ENCODE data around the gene ARHGAP25. TPM values are rescaled to one million over a fixed set of nuclear protein-coding genes. Genes with fewer than 3 reads are reported as not detected.

The ARHGAP25 gene
- total and polyA plus RNA-seq, 11 donors = 2.6 to 27.9 (median 4.8) TPM

GRCh38 chr2:68857202-68857845 is 122.7 kb downstream of the ARHGAP25 start:
- Histone ChIP-seq H3K9me3 (no peaks in the 10 kb centered on the region), H3K27me3 (peaks cover 0 to 46% (median 12%) of the 10 kb centered on the region in 9 donors), H3K36me3 (no peaks in the 10 kb centered on the region), H3K4me1 (peaks cover 0 to 22% (median 0%) of the 10 kb centered on the region in 12 donors), H3K27ac (peak overlapping the region in 1 of 12 donors; percentile 76), H3K4me3 (no peak overlapping the region)
- ATAC-seq = no peak
- TF ChIP-seq CTCF (IDR thresholded peaks at IDR 0.05) (no peak), POLR2A (IDR thresholded peaks at IDR 0.05) (no peak)
- intact Hi-C loops (cut with DNase I) = no loop called here
- WGBS, 4 donors = 79 to 84% (median 80%) methylated on average over 3 of the region's 3 CpGs
- DNase-seq = no peak

GRCh38 chr2:68857855-68858456 is 123.3 kb downstream of the ARHGAP25 start:
- no peak for DNase-seq
- peaks cover 0 to 51% (median 12%) of the 10 kb centered on the region in 9 donors for H3K27me3 ChIP-seq
- no peak overlapping the region for H3K4me3 ChIP-seq
- no peaks in the 10 kb centered on the region for H3K36me3 ChIP-seq
- intact Hi-C loops (cut with DNase I) = no loop called here
- 83 to 90% (median 89%) methylated on average over 4 of the region's 4 CpGs for WGBS, 4 donors
- no peak for ATAC-seq
- no peak for TF ChIP-seq POLR2A (IDR thresholded peaks at IDR 0.05)
- TF ChIP-seq CTCF (IDR thresholded peaks at IDR 0.05) = no peak
- H3K4me1 ChIP-seq = peaks cover 0 to 25% (median 0%) of the 10 kb centered on the region in 12 donors
- peak overlapping the region in 1 of 12 donors; percentile 76 for H3K27ac ChIP-seq
- no peaks in the 10 kb centered on the region for H3K9me3 ChIP-seq

- 66 to 80% (median 71%) methylated on average over 3 of the region's 3 CpGs for WGBS, 4 donors
- H3K27ac ChIP-seq = no peak overlapping the region
- no peaks in the 10 kb centered on the region for H3K36me3 ChIP-seq
- no peaks in the 10 kb centered on the region for H3K9me3 ChIP-seq
- H3K4me3 ChIP-seq = no peak overlapping the region
- no peak for TF ChIP-seq POLR2A (IDR thresholded peaks at IDR 0.05)
- TF ChIP-seq CTCF (IDR thresholded peaks at IDR 0.05) = no peak
- DNase-seq (no peak), ATAC-seq (no peak)
- H3K27me3 ChIP-seq = peaks cover 0 to 66% (median 12%) of the 10 kb centered on the region in 9 donors
- peaks cover 0 to 25% (median 0%) of the 10 kb centered on the region in 12 donors for H3K4me1 ChIP-seq
- intact Hi-C loops (cut with DNase I) = no loop called here
Measured at GRCh38 chr2:68860111-68860510, 125.5 kb downstream of the ARHGAP25 start.

GRCh38 chr2:68861330-68861729 is 126.7 kb downstream of the ARHGAP25 start:
- intact Hi-C loops (cut with DNase I) = no loop called here
- ATAC-seq (no peak), DNase-seq (no peak)
- Histone ChIP-seq H3K36me3 (no peaks in the 10 kb centered on the region), H3K4me1 (peaks cover 0 to 25% (median 0%) of the 10 kb centered on the region in 12 donors), H3K9me3 (no peaks in the 10 kb centered on the region), H3K27me3 (peaks cover 0 to 76% (median 12%) of the 10 kb centered on the region in 9 donors), H3K4me3 (no peak overlapping the region), H3K27ac (no peak overlapping the region)
- TF ChIP-seq POLR2A (IDR thresholded peaks at IDR 0.05) (no peak), CTCF (IDR thresholded peaks at IDR 0.05) (no peak)

Data from heart left ventricle (tissue), 16 donors.